ENCODE results near the gene OVOL2.

GRCh38 chr20:18004384-18005031 lies 53.2 kb downstream of the OVOL2 start:
- TF ChIP-seq CTCF (IDR thresholded peaks at IDR 0.05) (no peak), POLR2A (IDR thresholded peaks at IDR 0.05) (no peak)

Data from uterus (tissue), 2 donors.